ENCODE results near the gene WDR44. TPM values are rescaled to one million over a fixed set of nuclear protein-coding genes. Genes with fewer than 3 reads are reported as not detected.
A peak's percentile ranks its signal among the peaks of the same experiment; 100 is the strongest.

Gene WDR44
- polyA plus RNA-seq, 3 donors from 2014 or later, result 3.8 to 7.0 (median 4.5) TPM

- H3K4me3 Mint-ChIP-seq, result peak overlapping the region in 2 of 5 donors; percentile 15 to 25
- no peak overlapping the region for H3K27ac Mint-ChIP-seq
Observed at GRCh38 chrX:118349188-118349587, 3.3 kb downstream of the WDR44 start.

DNA sequence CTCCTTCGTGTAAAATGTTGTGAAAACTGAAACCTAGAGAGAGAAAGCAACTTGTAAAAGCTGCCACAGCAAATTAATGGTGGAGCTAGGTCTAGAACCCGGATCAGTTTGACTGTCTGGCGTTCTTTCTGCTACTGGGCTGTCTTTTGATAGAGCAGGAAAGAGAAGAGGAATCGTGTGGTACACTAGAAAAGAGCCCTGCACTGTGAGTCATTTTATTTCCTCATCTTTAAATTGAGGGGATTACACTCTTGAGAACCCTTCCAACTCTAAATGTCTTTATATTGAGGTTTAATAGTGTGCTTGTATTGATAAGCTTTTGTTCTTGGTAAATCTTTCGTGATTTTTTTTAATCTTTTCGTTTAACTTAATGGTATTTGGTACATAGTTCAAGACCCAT, 4.3 kb downstream of the WDR44 start:
- DNase-seq, result no peak
- H3K9me3 Mint-ChIP-seq, result no peaks in the 10 kb centered on the region
- H3K27me3 Mint-ChIP-seq (ENCODE audit: low read depth in 3 of 3), result peaks cover 3 to 5% (median 3%) of the 10 kb centered on the region in 3 donors
- H3K27ac Mint-ChIP-seq, result peak overlapping the region in 4 of 6 donors; percentile 23 to 77 (median 41)
- peak overlapping the region in 2 of 5 donors; percentile 17 to 48 for H3K4me3 Mint-ChIP-seq
- H3K4me1 Mint-ChIP-seq, result peaks cover 51 to 67% of the 10 kb centered on the region in 2 donors
- H3K36me3 Mint-ChIP-seq, result no peaks in the 10 kb centered on the region

More at GRCh38 chrX:118349188-118349587, 3.3 kb downstream of the WDR44 start:
- no peak for DNase-seq
- peaks cover 49 to 62% of the 10 kb centered on the region in 2 donors for H3K4me1 Mint-ChIP-seq
- no peaks in the 10 kb centered on the region for H3K36me3 Mint-ChIP-seq
- H3K9me3 Mint-ChIP-seq, result no peaks in the 10 kb centered on the region
- peaks cover 3 to 5% (median 3%) of the 10 kb centered on the region in 3 donors for H3K27me3 Mint-ChIP-seq (ENCODE audit: low read depth in 3 of 3)

- Mint-ChIP-seq H3K36me3 (no peaks in the 10 kb centered on the region), H3K27me3 (ENCODE audit: low read depth in 3 of 3) (peaks cover 2 to 3% (median 3%) of the 10 kb centered on the region in 3 donors), H3K27ac (peak overlapping the region in 3 of 6 donors; percentile 18 to 77 (median 29)), H3K4me1 (peaks cover 49 to 67% of the 10 kb centered on the region in 2 donors), H3K9me3 (no peaks in the 10 kb centered on the region), H3K4me3 (peak overlapping the region in 3 of 5 donors; percentile 48 to 51 (median 49))
- DNase-seq, result no peak
Observed at GRCh38 chrX:118350706-118351105, 4.8 kb downstream of the WDR44 start.

- H3K9me3 Mint-ChIP-seq, result no peaks in the 10 kb centered on the region
- no peak overlapping the region for H3K27ac Mint-ChIP-seq
- no peak for DNase-seq
- no peak overlapping the region for H3K4me3 Mint-ChIP-seq
- no peaks in the 10 kb centered on the region for H3K27me3 Mint-ChIP-seq (ENCODE audit: low read depth in 3 of 3)
- peaks cover 39 to 59% of the 10 kb centered on the region in 2 donors for H3K4me1 Mint-ChIP-seq
- no peaks in the 10 kb centered on the region for H3K36me3 Mint-ChIP-seq
Observed at GRCh38 chrX:118352566-118352965, 6.7 kb downstream of the WDR44 start.

- Mint-ChIP-seq H3K27me3 (ENCODE audit: low read depth in 3 of 3) (no peaks in the 10 kb centered on the region), H3K36me3 (no peaks in the 10 kb centered on the region), H3K27ac (no peak overlapping the region), H3K4me3 (no peak overlapping the region), H3K9me3 (no peaks in the 10 kb centered on the region), H3K4me1 (peaks cover 32 to 52% of the 10 kb centered on the region in 2 donors)
- no peak for DNase-seq
Observed at GRCh38 chrX:118353081-118353850, 7.4 kb downstream of the WDR44 start.

GRCh38 chrX:118355225-118355920, 9.5 kb downstream of the WDR44 start:
- H3K27me3 Mint-ChIP-seq (ENCODE audit: low read depth in 3 of 3), result no peaks in the 10 kb centered on the region
- H3K4me1 Mint-ChIP-seq, result peaks cover 26 to 45% of the 10 kb centered on the region in 2 donors
- H3K27ac Mint-ChIP-seq, result no peak overlapping the region
- no peak for DNase-seq
- no peaks in the 10 kb centered on the region for H3K36me3 Mint-ChIP-seq
- H3K4me3 Mint-ChIP-seq, result no peak overlapping the region
- H3K9me3 Mint-ChIP-seq, result no peaks in the 10 kb centered on the region

GRCh38 chrX:118356154-118356701, 10.3 kb downstream of the WDR44 start:
- peaks cover 30 to 45% of the 10 kb centered on the region in 2 donors for H3K4me1 Mint-ChIP-seq
- no peak overlapping the region for H3K4me3 Mint-ChIP-seq
- no peaks in the 10 kb centered on the region for H3K36me3 Mint-ChIP-seq
- DNase-seq, result no peak
- no peaks in the 10 kb centered on the region for H3K9me3 Mint-ChIP-seq
- no peaks in the 10 kb centered on the region for H3K27me3 Mint-ChIP-seq (ENCODE audit: low read depth in 3 of 3)
- H3K27ac Mint-ChIP-seq, result no peak overlapping the region

GRCh38 chrX:118360429-118361125, 14.7 kb downstream of the WDR44 start:
- Mint-ChIP-seq H3K36me3 (no peaks in the 10 kb centered on the region), H3K4me3 (no peak overlapping the region), H3K4me1 (peaks cover 24 to 39% of the 10 kb centered on the region in 2 donors), H3K27ac (peak overlapping the region in 2 of 6 donors; percentile 29 to 45), H3K27me3 (ENCODE audit: low read depth in 3 of 3) (no peaks in the 10 kb centered on the region), H3K9me3 (no peaks in the 10 kb centered on the region)
- no peak for DNase-seq

DNA sequence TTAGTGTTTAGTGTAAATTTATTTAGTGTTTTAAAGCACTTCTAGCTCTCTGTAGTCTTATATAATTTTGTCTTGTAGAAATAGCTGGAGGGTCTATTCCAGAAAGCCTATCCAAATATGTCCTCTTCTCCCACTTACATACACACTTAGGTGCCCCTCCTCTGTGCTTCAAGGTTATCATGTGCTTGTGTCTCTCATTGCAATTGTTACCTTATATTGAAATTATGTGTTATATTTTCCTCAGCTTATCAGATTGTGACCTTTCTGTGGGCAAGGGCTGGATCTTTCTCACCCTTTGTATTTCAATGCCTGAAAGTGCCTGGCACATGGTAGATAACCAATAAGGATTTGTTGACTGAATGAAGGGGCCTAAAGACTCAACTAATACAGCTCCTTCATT, 18.4 kb downstream of the WDR44 start:
- H3K9me3 Mint-ChIP-seq, result no peaks in the 10 kb centered on the region
- no peaks in the 10 kb centered on the region for H3K36me3 Mint-ChIP-seq
- DNase-seq, result no peak
- no peaks in the 10 kb centered on the region for H3K27me3 Mint-ChIP-seq (ENCODE audit: low read depth in 3 of 3)
- H3K27ac Mint-ChIP-seq, result no peak overlapping the region
- no peak overlapping the region for H3K4me3 Mint-ChIP-seq
- peaks cover 21 to 36% of the 10 kb centered on the region in 2 donors for H3K4me1 Mint-ChIP-seq

GRCh38 chrX:118367338-118367737, 21.4 kb downstream of the WDR44 start:
- Mint-ChIP-seq H3K9me3 (no peaks in the 10 kb centered on the region), H3K4me3 (no peak overlapping the region), H3K4me1 (peaks cover 10 to 16% of the 10 kb centered on the region in 2 donors)

GRCh38 chrX:118368398-118368797, 22.5 kb downstream of the WDR44 start:
- DNase-seq, result no peak
- no peaks in the 10 kb centered on the region for H3K9me3 Mint-ChIP-seq
- peaks cover 5 to 16% of the 10 kb centered on the region in 2 donors for H3K4me1 Mint-ChIP-seq
- H3K36me3 Mint-ChIP-seq, result no peaks in the 10 kb centered on the region
- H3K4me3 Mint-ChIP-seq, result no peak overlapping the region
- H3K27ac Mint-ChIP-seq, result no peak overlapping the region
- H3K27me3 Mint-ChIP-seq (ENCODE audit: low read depth in 3 of 3), result peaks cover 0 to 6% (median 0%) of the 10 kb centered on the region in 3 donors

More at GRCh38 chrX:118367338-118367737, 21.4 kb downstream of the WDR44 start:
- H3K36me3 Mint-ChIP-seq, result no peaks in the 10 kb centered on the region
- peaks cover 0 to 3% (median 0%) of the 10 kb centered on the region in 3 donors for H3K27me3 Mint-ChIP-seq (ENCODE audit: low read depth in 3 of 3)
- no peak overlapping the region for H3K27ac Mint-ChIP-seq
- no peak for DNase-seq

- Mint-ChIP-seq H3K36me3 (no peaks in the 10 kb centered on the region), H3K27ac (no peak overlapping the region), H3K9me3 (no peaks in the 10 kb centered on the region), H3K4me3 (no peak overlapping the region), H3K27me3 (ENCODE audit: low read depth in 3 of 3) (peaks cover 0 to 6% (median 0%) of the 10 kb centered on the region in 3 donors), H3K4me1 (peaks cover 3 to 4% of the 10 kb centered on the region in 2 donors)
- no peak for DNase-seq
Observed at GRCh38 chrX:118370921-118371624, 25.2 kb downstream of the WDR44 start.

DNA sequence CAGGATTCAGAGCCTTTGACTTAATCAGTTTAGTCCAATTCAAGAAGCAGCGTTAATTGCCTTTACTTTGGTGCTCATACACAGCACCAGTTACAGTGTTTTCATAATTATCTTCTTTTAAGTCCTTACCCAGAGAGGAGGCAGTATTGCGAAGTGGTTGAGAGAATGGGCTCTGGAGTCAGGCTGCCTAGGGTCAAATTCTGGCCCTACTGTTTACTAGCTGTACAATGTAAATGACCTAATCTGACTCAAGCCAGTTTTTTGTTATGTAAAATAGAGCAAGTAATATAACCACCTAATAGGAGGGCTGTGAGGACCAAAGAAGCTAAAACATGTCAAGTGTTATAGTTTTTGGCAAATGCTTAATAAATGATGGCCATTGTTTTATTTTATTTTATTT, 27.6 kb downstream of the WDR44 start:
- no peak overlapping the region for H3K27ac Mint-ChIP-seq
- H3K9me3 Mint-ChIP-seq, result no peaks in the 10 kb centered on the region
- no peak overlapping the region for H3K4me3 Mint-ChIP-seq
- no peak for DNase-seq
- H3K36me3 Mint-ChIP-seq, result no peaks in the 10 kb centered on the region
- peaks cover 0 to 6% (median 2%) of the 10 kb centered on the region in 3 donors for H3K27me3 Mint-ChIP-seq (ENCODE audit: low read depth in 3 of 3)
- H3K4me1 Mint-ChIP-seq, result peaks cover 0 to 3% of the 10 kb centered on the region in 2 donors
